Measurements from ENCODE around the gene PERM1.

The PERM1 gene

DNA sequence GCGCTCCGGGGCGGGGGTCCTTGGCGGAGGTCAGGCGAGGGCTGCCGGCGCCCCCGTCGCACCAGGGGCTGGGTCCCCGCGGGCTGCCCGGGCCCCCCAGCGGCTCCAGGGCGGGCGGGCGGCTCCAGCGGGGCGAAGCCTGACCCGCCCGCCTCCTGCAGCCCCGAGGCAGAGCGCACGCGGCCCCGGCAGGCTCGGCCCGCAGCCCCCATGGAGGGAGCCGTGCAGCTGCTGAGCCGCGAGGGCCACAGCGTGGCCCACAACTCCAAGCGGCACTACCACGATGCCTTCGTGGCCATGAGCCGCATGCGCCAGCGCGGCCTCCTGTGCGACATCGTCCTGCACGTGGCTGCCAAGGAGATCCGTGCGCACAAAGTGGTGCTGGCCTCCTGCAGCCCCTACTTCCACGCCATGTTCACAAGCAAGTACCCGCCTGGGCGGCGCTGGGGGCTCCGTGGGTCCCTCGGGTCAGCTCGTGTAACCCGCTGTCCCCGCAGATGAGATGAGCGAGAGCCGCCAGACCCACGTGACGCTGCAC, 20.7 kb downstream of the PERM1 start:
- DNase-seq (ENCODE audit: extremely low spot score): no peak
- TF ChIP-seq, protein P1, sequence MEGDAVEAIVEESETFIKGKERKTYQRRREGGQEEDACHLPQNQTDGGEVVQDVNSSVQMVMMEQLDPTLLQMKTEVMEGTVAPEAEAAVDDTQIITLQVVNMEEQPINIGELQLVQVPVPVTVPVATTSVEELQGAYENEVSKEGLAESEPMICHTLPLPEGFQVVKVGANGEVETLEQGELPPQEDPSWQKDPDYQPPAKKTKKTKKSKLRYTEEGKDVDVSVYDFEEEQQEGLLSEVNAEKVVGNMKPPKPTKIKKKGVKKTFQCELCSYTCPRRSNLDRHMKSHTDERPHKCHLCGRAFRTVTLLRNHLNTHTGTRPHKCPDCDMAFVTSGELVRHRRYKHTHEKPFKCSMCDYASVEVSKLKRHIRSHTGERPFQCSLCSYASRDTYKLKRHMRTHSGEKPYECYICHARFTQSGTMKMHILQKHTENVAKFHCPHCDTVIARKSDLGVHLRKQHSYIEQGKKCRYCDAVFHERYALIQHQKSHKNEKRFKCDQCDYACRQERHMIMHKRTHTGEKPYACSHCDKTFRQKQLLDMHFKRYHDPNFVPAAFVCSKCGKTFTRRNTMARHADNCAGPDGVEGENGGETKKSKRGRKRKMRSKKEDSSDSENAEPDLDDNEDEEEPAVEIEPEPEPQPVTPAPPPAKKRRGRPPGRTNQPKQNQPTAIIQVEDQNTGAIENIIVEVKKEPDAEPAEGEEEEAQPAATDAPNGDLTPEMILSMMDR (IDR thresholded peaks at IDR 0.05; ENCODE audit: control extremely low read depth, extremely low read depth, low read depth, missing control alignments): no peak
- POLR2A ChIA-PET: no interaction called here
- CTCF ChIA-PET: interaction anchor here (0.7 to 1.0 kb wide), 2 partner anchors 11 to 15 kb away, joined by 3 to 5 read pairs; no protein-coding TSS in a partner anchor

DNA sequence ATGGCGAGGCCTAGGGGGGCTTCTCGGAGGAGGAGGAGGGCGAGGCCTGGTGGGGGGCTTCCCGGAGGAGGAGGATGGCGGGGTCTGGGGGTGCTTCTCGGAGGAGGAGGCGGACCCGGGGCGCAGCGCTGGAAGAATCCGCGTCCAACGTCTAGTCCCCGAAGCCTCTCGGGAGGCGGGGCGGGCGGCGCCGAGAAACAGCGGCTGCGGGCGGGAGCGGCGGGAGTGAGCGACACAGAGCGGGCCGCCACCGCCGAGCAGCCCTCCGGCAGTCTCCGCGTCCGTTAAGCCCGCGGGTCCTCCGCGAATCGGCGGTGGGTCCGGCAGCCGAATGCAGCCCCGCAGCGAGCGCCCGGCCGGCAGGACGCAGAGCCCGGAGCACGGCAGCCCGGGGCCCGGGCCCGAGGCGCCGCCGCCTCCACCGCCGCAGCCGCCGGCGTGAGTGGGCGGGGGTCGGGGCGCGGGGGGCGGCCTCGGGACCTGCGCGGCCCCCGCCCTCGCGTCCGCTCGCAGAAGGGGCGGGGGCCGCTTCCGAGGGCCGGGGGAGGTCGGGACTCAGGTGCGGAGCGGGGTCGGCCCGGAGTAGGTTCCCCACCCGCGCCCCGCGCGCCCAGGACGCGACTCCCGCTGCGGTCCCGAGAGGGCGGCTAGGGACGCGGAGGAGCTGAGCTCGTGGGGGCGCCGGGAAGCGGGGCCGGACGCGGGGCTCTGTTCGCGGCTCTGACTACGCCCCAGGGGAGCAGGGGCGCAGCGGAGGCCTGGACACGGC, 21.3 kb downstream of the PERM1 start, which contains the start of gene KLHL17:
TSS of gene KLHL17 (plus strand) at position 222 of the 769 bp plus-strand sequence. CDS start at position 332, 110 bp downstream.
- DNase-seq (ENCODE audit: extremely low spot score): peak; percentile 89
- TF ChIP-seq, protein P1 (IDR thresholded peaks at IDR 0.05; ENCODE audit: control extremely low read depth, extremely low read depth, low read depth, missing control alignments): no peak
- POLR2A ChIA-PET: no interaction called here

DNA sequence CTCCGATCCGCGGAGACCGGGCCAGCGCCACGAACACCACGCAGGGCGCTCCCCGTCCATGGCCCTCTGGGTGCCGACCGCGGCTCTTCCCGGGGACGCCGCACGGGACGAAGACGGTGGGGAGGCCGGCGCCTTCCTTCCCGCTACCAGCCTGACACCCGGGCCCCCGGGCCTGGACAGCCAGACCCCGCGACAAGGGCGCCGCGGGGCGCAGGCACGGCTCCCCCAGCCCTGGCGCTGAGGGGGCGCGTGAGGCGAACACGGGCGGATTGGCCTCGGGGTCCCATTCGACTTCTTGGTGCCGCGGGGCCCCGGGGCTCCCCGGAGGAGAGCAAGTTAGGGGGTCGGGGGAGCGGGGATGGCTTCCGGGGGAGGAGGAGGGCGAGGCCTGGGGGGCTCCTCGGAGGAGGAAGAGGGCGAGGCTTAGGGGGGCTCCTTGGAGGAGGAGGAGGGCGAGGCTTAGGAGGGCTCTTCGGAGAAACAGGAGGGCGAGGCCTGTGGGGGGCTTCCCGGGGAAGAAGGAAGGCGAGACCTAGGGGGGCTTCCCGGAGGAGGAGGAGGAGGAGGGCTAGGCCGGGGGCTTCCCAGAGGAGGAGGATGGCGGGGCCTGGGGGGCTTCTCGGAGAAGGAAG, 22.0 kb downstream of the PERM1 start:
- ChIA-PET CTCF (no interaction called here), POLR2A (no interaction called here)
- TF ChIP-seq, protein P1 (IDR thresholded peaks at IDR 0.05; ENCODE audit: control extremely low read depth, extremely low read depth, low read depth, missing control alignments): no peak
- DNase-seq (ENCODE audit: extremely low spot score): no peak

More for the DNA sequence above, 21.3 kb downstream of the PERM1 start, which contains the start of gene KLHL17:
- CTCF ChIA-PET: interaction anchor here (0.7 to 1.0 kb wide), 2 partner anchors 12 to 16 kb away, joined by 3 to 5 read pairs; no protein-coding TSS in a partner anchor

DNA sequence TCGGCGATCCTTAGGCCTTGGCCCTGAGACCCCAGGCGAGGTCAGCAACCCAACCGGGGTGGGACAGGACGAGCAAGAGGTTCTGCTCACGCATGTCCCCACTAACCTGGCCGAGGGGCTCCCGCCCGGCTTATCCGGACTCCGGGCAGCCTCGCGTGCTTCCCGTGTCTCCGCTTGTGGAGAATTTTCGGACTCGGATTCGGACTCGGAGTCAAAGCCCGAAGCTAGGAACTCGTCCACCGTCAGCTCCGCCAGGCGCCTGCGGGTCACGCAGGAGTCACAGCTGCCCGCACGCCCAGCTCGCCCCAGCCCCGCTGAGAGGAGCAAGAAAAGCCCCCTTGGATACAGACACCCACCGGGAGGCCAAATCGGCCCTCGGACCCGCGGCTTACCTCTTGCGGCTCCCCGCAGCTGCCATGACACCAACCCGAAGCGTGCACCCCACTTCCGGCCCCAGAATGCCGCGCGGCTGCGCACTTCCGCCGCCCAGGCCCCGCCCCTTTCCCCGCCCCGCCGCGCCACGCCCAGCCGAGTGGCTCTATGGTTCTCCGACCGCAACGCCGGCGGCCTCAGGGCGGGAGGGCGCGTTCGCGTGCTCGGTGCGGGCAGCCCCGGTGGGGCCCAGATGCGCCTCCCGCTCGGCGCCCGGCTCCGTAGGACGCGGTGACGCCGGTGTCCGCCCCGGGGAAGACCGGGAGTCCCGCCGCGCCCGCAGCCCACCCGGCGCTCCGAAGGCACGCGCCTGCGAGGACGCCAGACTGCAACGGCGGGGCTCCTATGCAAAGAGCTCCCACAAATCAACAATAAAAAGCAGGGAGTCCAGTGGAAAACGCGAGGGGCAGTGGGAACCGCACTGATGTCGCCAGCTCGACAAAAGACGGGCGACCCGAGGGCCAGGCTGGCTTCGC, 22.8 kb downstream of the PERM1 start, which contains the start of gene NOC2L:
TSS of gene NOC2L (minus strand) at position 434 of the 908 bp plus-strand sequence. CDS start at position 418, 16 bp downstream.
- POLR2A ChIA-PET: no interaction called here
- peak; percentile 95 for DNase-seq (ENCODE audit: extremely low spot score)
- TF ChIP-seq, protein P1 (IDR thresholded peaks at IDR 0.05; ENCODE audit: control extremely low read depth, extremely low read depth, low read depth, missing control alignments): no peak
- CTCF ChIA-PET: no interaction called here

DNA sequence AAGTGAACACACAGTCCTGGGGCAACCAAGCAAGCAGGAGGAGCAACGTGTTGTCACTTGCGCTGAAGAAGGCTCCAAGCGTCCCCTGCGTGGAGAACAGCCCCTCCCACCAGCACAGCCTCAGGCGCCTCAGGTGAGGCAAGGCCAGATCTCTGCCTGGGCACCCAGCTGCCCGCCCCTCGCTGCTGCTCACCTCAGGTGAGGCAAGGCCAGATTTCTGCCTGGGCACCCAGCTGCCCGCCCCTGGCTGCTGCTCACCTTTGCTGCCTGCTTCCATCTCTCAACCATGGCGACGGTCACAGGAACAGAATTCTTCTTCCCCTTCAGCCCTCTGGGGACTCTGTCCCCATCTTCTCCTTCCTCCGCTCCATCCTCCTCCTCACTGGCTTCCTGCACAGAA, 25.3 kb downstream of the PERM1 start:
- ChIA-PET CTCF (no interaction called here), POLR2A (no interaction called here)
- TF ChIP-seq, protein P1 (IDR thresholded peaks at IDR 0.05; ENCODE audit: control extremely low read depth, extremely low read depth, low read depth, missing control alignments): no peak
- no peak for DNase-seq (ENCODE audit: extremely low spot score)

DNA sequence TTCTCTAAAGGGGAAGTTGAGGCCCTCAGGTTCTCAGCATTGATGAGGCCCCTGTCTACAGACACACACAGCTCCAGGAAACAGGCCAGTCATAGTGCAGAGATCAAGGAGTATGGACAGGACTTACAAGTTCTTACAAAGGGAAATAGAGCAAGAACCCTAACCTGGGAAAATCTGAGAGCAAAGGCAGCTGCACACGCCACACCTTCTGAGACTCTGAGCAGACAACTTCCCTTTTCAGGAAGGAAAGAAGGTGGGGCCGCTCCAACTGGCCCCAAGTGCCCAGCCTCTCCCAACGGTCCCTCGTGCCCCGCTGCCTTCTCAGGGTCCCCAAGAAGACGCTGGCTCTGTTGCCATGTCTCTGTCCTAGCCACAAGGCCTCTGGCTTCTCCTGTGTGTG, 26.4 kb downstream of the PERM1 start:
- ChIA-PET CTCF (no interaction called here), POLR2A (no interaction called here)
- TF ChIP-seq, protein P1 (IDR thresholded peaks at IDR 0.05; ENCODE audit: control extremely low read depth, extremely low read depth, low read depth, missing control alignments): no peak
- no peak for DNase-seq (ENCODE audit: extremely low spot score)
